ENCODE measurements around the gene ZNF500. TPM values are rescaled to one million over a fixed set of nuclear protein-coding genes. Genes with fewer than 3 reads are reported as not detected.

Gene ZNF500
- total and polyA plus RNA-seq, 2 donors (not counting 1 experiment from before 2014, with no cell fraction given): 12.0 to 26.5 TPM

DNA sequence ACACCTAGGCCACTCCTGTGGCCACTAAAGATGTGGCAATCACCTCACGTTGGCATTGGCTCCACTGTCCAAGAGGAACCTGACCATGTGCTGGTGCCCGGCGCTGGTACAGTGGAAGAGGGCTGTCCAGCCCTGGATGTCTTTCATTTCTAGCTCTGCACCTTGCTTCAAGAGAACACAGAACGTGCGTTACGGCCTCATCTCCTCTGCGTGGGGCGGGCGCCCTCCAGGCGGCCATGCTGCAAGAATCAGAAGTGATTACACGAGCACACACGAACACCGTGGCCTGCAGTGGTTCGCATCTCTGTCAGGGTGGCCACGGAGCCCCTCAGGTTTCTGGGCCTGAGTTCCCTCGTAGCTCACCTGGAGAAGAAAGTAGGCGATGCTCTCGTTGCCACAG lies 40.3 kb downstream of the ZNF500 start:
- Histone ChIP-seq H3K36me3 (replicated peaks in 1 of 2; ENCODE audit: control extremely low read depth in 1 of 2, control insufficient read depth in 1 of 2, extremely low read depth in 1 of 2, insufficient read depth in 2 of 2, low read length in 1 of 2) (peaks cover 0 to 33% of the 10 kb centered on the region in 2 experiments), H3K79me2 (ENCODE audit: control insufficient read depth, insufficient read depth, low read length) (peaks cover 6% of the 10 kb centered on the region), H3K9me3 (ENCODE audit: control extremely low read depth in 1 of 3, control insufficient read depth in 2 of 3, insufficient read depth in 1 of 3, low read length in 2 of 3) (no peaks in the 10 kb centered on the region), H3K9ac (ENCODE audit: low read length) (no peak overlapping the region), H3K4me2 (replicated peaks; ENCODE audit: low read depth, low read length, poor library complexity, severe bottlenecking) (no peak overlapping the region), H2AFZ (ENCODE audit: insufficient read depth, low read depth, low read length, poor library complexity, severe bottlenecking) (no peak overlapping the region), H4K20me1 (ENCODE audit: control insufficient read depth, insufficient read depth, low read length, poor library complexity, severe bottlenecking) (no peaks in the 10 kb centered on the region), H3K4me1 (ENCODE audit: control insufficient read depth in 2 of 2, insufficient read depth in 2 of 2, low read length in 2 of 2) (no peaks in the 10 kb centered on the region), H3K27ac (ENCODE audit: low read length in 2 of 2) (no peak overlapping the region), H3K27me3 (replicated peaks in 1 of 4; ENCODE audit: control extremely low read depth in 1 of 4, control insufficient read depth in 3 of 4, insufficient read depth in 4 of 4, low read length in 3 of 4) (no peaks in the 10 kb centered on the region), H3K4me3 (ENCODE audit: control extremely low read depth in 1 of 5, extremely low read depth in 1 of 5, insufficient read depth in 1 of 5, low read depth in 2 of 5, low read length in 4 of 5) (no peak overlapping the region)
- WGBS (ENCODE audit: insufficient coverage): 96% methylated on average over 18 of the region's 18 CpGs
- H3K9me3 Mint-ChIP-seq (ENCODE audit: insufficient read depth): no peaks in the 10 kb centered on the region
- no peak overlapping the region for H3K4me3 Mint-ChIP-seq
- CTCF ChIA-PET: interaction anchor here (0.5 kb wide), 1 partner anchor 456 kb away, joined by 4 read pairs; no protein-coding TSS in a partner anchor
- DNase-seq: no peak
- POLR2A ChIA-PET: no interaction called here
- no peak overlapping the region for H3K27ac Mint-ChIP-seq
- intact Hi-C loops (cut with micrococcal nuclease): no loop called here
- no peak for ATAC-seq (ENCODE audit: low read depth)
- H3K27me3 Mint-ChIP-seq: no peaks in the 10 kb centered on the region
- no peaks in the 10 kb centered on the region for H3K4me1 Mint-ChIP-seq
- TF ChIP-seq, protein P1, sequence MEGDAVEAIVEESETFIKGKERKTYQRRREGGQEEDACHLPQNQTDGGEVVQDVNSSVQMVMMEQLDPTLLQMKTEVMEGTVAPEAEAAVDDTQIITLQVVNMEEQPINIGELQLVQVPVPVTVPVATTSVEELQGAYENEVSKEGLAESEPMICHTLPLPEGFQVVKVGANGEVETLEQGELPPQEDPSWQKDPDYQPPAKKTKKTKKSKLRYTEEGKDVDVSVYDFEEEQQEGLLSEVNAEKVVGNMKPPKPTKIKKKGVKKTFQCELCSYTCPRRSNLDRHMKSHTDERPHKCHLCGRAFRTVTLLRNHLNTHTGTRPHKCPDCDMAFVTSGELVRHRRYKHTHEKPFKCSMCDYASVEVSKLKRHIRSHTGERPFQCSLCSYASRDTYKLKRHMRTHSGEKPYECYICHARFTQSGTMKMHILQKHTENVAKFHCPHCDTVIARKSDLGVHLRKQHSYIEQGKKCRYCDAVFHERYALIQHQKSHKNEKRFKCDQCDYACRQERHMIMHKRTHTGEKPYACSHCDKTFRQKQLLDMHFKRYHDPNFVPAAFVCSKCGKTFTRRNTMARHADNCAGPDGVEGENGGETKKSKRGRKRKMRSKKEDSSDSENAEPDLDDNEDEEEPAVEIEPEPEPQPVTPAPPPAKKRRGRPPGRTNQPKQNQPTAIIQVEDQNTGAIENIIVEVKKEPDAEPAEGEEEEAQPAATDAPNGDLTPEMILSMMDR (IDR thresholded peaks at IDR 0.05): no peak
- TF ChIP-seq EZH2 (IDR thresholded peaks at IDR 0.05; ENCODE audit: borderline replicate concordance, insufficient read depth, low read depth, low read length, poor library complexity, severe bottlenecking): no peak

DNA sequence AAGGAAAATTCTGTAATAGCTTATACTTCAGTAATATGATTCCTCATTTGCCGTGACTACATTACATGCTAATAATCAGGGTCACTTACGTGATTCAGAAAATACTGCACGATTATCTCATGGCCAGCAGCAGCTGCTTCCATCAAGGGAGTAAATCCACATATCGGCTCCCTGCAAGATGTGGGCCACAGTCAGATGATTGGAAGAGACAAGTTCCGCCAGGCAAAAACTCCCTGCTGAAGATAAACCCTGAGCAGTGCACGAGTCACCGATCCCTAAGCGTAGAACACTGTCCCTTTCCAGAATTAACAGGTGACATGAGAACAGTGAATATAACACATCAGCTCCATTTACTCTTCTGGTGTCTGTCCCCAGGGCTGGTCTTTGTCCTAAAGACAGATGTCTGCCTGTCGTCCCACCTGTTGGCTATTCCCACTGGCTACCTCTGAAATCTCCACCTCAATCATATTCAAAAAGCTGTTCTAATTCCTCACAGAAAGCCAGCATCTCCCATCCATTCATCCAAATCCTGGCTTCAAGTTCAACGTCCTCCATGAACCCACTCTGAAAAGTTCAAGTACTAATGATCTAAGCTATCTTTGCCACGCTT lies 42.2 kb downstream of the ZNF500 start:
- Histone ChIP-seq H3K4me2 (replicated peaks; ENCODE audit: low read depth, low read length, poor library complexity, severe bottlenecking) (no peak overlapping the region), H3K9ac (ENCODE audit: low read length) (no peak overlapping the region), H3K27me3 (replicated peaks in 1 of 4; ENCODE audit: control extremely low read depth in 1 of 4, control insufficient read depth in 3 of 4, insufficient read depth in 4 of 4, low read length in 3 of 4) (no peaks in the 10 kb centered on the region), H3K79me2 (ENCODE audit: control insufficient read depth, insufficient read depth, low read length) (peaks cover 3% of the 10 kb centered on the region), H4K20me1 (ENCODE audit: control insufficient read depth, insufficient read depth, low read length, poor library complexity, severe bottlenecking) (no peaks in the 10 kb centered on the region), H2AFZ (ENCODE audit: insufficient read depth, low read depth, low read length, poor library complexity, severe bottlenecking) (no peak overlapping the region), H3K4me1 (ENCODE audit: control insufficient read depth in 2 of 2, insufficient read depth in 2 of 2, low read length in 2 of 2) (no peaks in the 10 kb centered on the region), H3K27ac (ENCODE audit: low read length in 2 of 2) (no peak overlapping the region), H3K4me3 (ENCODE audit: control extremely low read depth in 1 of 5, extremely low read depth in 1 of 5, insufficient read depth in 1 of 5, low read depth in 2 of 5, low read length in 4 of 5) (no peak overlapping the region), H3K36me3 (replicated peaks in 1 of 2; ENCODE audit: control extremely low read depth in 1 of 2, control insufficient read depth in 1 of 2, extremely low read depth in 1 of 2, insufficient read depth in 2 of 2, low read length in 1 of 2) (peaks cover 0 to 29% of the 10 kb centered on the region in 2 experiments), H3K9me3 (ENCODE audit: control extremely low read depth in 1 of 3, control insufficient read depth in 2 of 3, insufficient read depth in 1 of 3, low read length in 2 of 3) (no peaks in the 10 kb centered on the region)
- CTCF ChIA-PET: interaction anchor here (0.6 kb wide), 1 partner anchor 1972 kb away, joined by 3 read pairs; no protein-coding TSS in a partner anchor
- ATAC-seq (ENCODE audit: low read depth) (no peak), DNase-seq (no peak)
- Mint-ChIP-seq H3K4me3 (no peak overlapping the region), H3K9me3 (ENCODE audit: insufficient read depth) (no peaks in the 10 kb centered on the region), H3K27me3 (no peaks in the 10 kb centered on the region), H3K4me1 (no peaks in the 10 kb centered on the region), H3K27ac (no peak overlapping the region)
- TF ChIP-seq EZH2 (IDR thresholded peaks at IDR 0.05; ENCODE audit: borderline replicate concordance, insufficient read depth, low read depth, low read length, poor library complexity, severe bottlenecking): no peak
- TF ChIP-seq, protein P1 (IDR thresholded peaks at IDR 0.05): no peak
- 96% methylated on average over 11 of the region's 11 CpGs for WGBS (ENCODE audit: insufficient coverage)
- POLR2A ChIA-PET: no interaction called here
- intact Hi-C loops (cut with micrococcal nuclease): no loop called here

Data from B cell (primary cell).